PFSK-1 (cell line): ENCODE results near the gene UCP3.

Source experiments
- FOXP2 ChIP-seq: optimal IDR thresholded peaks from 2 replicates; pipeline ENCODE3; 2011; ENCODE audit warnings: borderline replicate concordance, control low read depth, inconsistent platforms; ENCODE audit not compliant: insufficient read depth; ENCODE audit errors: extremely low read length, extremely low read depth
- POLR2AphosphoS5 ChIP-seq: IDR thresholded peaks from 2 replicates; pipeline ENCODE4 v1.6.1; 2012; ENCODE audit warnings: low read depth, mild to moderate bottlenecking, control low read depth, low read length, moderate library complexity
- SIN3A ChIP-seq: IDR thresholded peaks from 2 replicates; pipeline ENCODE4 v1.6.1; 2012; ENCODE audit warnings: mild to moderate bottlenecking, low read length, moderate library complexity, borderline replicate concordance; ENCODE audit not compliant: insufficient read depth
- TAF1 ChIP-seq: IDR thresholded peaks from 2 replicates; pipeline ENCODE4 v1.6.1; 2012; ENCODE audit warnings: low read length, control low read depth, borderline replicate concordance; ENCODE audit not compliant: insufficient read depth
- TF ChIP-seq, protein P1 (sequence below), 2 experiments: IDR thresholded peaks; 2 replicates each; pipeline versions ENCODE4 v1.6.1 to v1.8.0; 2011 to 2012; ENCODE audit warnings: low read depth in 2 of 2, low read length in 2 of 2, control low read depth in 1 of 2, inconsistent platforms in 1 of 2, mild to moderate bottlenecking in 1 of 2, moderate library complexity in 1 of 2; ENCODE audit not compliant: insufficient read depth in 1 of 2

Gene UCP3

DNA sequence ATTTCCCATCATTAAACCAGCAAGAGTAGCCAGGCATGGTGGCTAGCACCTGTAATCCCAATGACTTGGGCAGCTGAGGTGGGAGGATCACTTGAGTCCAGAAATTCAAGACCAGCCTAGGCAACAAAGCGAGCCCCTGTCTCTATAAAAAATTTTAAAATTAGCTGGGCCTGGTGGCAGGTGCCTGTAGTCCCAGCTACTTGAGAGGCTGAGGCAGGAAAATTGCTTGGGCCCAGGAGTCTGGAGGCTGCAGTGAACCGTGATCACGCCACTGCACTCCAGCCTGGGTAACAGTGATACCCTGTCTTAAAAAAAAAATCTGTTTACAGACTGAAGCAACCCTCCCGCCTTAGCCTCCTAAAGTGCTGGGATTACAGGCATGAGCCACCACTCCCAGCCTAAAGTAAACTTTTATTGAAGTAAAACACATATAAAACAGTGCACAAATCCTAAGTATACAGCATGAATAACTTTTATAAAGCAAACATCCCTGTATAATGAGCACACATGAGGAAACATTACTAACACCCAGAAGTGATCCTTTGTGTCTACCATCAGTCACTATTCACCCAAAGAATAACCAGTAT lies 12.6 kb downstream of the UCP3 start:
- TF ChIP-seq SIN3A (no peak), TAF1 (no peak), FOXP2 (no peak), POLR2AphosphoS5 (no peak)
- TF ChIP-seq, protein P1, sequence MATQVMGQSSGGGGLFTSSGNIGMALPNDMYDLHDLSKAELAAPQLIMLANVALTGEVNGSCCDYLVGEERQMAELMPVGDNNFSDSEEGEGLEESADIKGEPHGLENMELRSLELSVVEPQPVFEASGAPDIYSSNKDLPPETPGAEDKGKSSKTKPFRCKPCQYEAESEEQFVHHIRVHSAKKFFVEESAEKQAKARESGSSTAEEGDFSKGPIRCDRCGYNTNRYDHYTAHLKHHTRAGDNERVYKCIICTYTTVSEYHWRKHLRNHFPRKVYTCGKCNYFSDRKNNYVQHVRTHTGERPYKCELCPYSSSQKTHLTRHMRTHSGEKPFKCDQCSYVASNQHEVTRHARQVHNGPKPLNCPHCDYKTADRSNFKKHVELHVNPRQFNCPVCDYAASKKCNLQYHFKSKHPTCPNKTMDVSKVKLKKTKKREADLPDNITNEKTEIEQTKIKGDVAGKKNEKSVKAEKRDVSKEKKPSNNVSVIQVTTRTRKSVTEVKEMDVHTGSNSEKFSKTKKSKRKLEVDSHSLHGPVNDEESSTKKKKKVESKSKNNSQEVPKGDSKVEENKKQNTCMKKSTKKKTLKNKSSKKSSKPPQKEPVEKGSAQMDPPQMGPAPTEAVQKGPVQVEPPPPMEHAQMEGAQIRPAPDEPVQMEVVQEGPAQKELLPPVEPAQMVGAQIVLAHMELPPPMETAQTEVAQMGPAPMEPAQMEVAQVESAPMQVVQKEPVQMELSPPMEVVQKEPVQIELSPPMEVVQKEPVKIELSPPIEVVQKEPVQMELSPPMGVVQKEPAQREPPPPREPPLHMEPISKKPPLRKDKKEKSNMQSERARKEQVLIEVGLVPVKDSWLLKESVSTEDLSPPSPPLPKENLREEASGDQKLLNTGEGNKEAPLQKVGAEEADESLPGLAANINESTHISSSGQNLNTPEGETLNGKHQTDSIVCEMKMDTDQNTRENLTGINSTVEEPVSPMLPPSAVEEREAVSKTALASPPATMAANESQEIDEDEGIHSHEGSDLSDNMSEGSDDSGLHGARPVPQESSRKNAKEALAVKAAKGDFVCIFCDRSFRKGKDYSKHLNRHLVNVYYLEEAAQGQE (IDR thresholded peaks at IDR 0.05; ENCODE audit: insufficient read depth in 1 of 2, low read depth in 2 of 2, low read length in 2 of 2) = no peak

DNA sequence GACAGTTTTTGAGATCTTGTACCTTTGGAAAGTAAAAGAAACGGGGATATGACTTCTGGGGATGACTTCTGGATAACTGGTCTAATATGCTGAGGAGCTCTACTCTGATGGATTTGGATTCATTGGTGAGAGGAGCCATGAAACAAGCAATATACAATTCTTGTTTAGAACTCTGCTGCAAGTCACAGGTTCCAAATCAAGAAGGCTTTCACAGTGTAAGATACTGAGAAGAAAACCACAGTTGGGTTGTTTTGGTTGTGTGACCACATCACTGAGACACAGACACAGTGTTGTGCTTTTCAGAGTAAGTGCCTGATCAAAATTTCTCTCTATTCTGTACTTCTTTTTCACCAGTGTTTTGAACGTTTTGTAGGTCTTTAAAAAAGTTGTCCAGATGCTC lies 13.2 kb downstream of the UCP3 start:
- TF ChIP-seq SIN3A (no peak), POLR2AphosphoS5 (no peak), TAF1 (no peak), FOXP2 (no peak)
- TF ChIP-seq, protein P1 (IDR thresholded peaks at IDR 0.05; ENCODE audit: insufficient read depth in 1 of 2, low read depth in 2 of 2, low read length in 2 of 2) = no peak

DNA sequence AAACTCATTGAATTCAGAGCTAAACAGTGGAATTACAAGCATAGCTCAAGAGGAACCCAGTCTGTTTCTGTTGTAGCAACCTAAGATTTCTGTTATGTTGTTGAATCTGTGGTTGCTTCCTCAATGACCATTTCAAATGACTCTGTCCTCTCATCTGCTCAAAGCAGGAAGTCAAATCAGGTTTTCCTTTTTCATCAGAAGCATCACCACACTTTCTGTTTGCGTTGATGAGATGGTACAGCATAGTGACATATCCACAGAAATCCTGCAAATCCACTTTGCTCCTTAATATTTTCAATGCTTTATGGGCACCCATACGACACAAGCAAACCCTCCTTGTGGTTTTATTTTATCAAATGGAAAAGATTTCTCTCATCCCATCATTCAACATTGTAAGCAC lies 13.6 kb downstream of the UCP3 start:
- TF ChIP-seq FOXP2 = no peak
- TF ChIP-seq POLR2AphosphoS5 = no peak
- TF ChIP-seq SIN3A = no peak
- TF ChIP-seq TAF1 = no peak
- TF ChIP-seq, protein P1 (IDR thresholded peaks at IDR 0.05; ENCODE audit: insufficient read depth in 1 of 2, low read depth in 2 of 2, low read length in 2 of 2) = no peak

DNA sequence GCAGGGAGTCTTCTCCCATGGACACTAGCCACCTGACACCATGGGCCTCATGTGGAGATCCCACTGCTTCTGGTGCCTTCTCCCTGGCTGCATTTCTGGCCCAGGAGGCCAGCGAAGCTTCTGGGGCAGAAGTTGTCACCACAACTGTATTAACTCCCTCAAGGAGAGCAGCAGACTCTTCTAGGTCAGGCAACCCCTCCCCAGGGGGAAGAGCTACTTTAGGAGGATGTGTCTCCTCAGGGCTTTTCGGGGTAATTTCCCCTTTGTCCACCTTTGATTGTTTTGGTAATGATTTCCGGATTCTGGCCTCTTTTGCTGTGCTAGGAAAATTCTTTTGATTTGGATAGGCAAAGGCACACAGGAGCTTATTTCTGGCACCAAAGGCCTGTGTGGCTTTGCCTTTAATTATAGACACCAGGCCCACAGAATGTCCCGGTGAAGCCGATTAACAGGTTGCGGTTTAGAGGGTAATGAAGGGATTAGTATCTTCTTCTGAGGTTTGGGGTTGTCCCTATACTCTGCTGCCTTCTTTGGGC lies 17.3 kb downstream of the UCP3 start:
- TF ChIP-seq SIN3A = no peak
- TF ChIP-seq POLR2AphosphoS5 = no peak
- TF ChIP-seq TAF1 = no peak
- TF ChIP-seq, protein P1 (IDR thresholded peaks at IDR 0.05; ENCODE audit: insufficient read depth in 1 of 2, low read depth in 2 of 2, low read length in 2 of 2) = no peak
- no peak for TF ChIP-seq FOXP2
